ENCODE measurements around the gene TRAP1.

DNA sequence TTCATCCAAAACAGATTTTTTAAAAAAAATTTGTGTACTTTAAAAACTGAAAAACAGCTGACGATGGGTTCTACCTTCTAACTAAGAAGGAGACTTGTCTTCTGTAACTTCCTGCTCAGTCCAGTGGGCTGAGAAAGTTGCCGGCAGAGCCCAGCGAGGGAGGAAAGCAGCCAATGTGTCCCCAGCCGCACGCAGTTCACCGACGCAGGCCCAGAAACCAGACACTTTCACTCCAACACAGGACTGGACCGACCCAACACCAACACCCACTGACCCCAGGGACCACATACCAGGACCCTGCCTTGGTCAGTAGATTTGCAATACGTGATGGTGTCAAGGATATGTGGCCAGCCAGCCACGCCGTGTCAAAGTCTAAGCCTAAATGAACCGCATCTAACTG, 25.6 kb downstream of the TRAP1 start:
- TF ChIP-seq, protein P1, sequence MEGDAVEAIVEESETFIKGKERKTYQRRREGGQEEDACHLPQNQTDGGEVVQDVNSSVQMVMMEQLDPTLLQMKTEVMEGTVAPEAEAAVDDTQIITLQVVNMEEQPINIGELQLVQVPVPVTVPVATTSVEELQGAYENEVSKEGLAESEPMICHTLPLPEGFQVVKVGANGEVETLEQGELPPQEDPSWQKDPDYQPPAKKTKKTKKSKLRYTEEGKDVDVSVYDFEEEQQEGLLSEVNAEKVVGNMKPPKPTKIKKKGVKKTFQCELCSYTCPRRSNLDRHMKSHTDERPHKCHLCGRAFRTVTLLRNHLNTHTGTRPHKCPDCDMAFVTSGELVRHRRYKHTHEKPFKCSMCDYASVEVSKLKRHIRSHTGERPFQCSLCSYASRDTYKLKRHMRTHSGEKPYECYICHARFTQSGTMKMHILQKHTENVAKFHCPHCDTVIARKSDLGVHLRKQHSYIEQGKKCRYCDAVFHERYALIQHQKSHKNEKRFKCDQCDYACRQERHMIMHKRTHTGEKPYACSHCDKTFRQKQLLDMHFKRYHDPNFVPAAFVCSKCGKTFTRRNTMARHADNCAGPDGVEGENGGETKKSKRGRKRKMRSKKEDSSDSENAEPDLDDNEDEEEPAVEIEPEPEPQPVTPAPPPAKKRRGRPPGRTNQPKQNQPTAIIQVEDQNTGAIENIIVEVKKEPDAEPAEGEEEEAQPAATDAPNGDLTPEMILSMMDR (IDR thresholded peaks at IDR 0.05; ENCODE audit: low read depth, low read length, missing input control), result no peak
- no peak for TF ChIP-seq RXRA (IDR thresholded peaks at IDR 0.05)
- no peak for TF ChIP-seq EGR1 (IDR thresholded peaks at IDR 0.05; ENCODE audit: low read depth in 2 of 2)
- no peak for TF ChIP-seq MAX (IDR thresholded peaks at IDR 0.05)
- TF ChIP-seq TAF1 (conservative IDR thresholded peaks at IDR 0.05), result no peak
- TF ChIP-seq GABPA (IDR thresholded peaks at IDR 0.05 in 1 of 2, conservative IDR thresholded peaks at IDR 0.05 in 1 of 2), result no peak

Measured in liver (tissue), 3 donors.